Measurements from ENCODE around the gene SLC34A3.

SLC34A3 gene

GRCh38 chr9:137278721-137279711, 48.3 kb downstream of the SLC34A3 start:
- DNase-seq: no peak

GRCh38 chr9:137279741-137280473, 49.2 kb downstream of the SLC34A3 start:
- no peak for DNase-seq

- DNase-seq: no peak
Measured at GRCh38 chr9:137280474-137281344, 50.0 kb downstream of the SLC34A3 start.

GRCh38 chr9:137281345-137282116, 50.8 kb downstream of the SLC34A3 start:
- no peak for DNase-seq
